ENCODE results near the gene SSBP4. TPM values are rescaled to one million over a fixed set of nuclear protein-coding genes. Genes with fewer than 3 reads are reported as not detected.
A peak's percentile ranks its signal among the peaks of the same experiment; 100 is the strongest.

SSBP4 gene
- total and polyA plus RNA-seq, 4 donors, result 31.7 to 95.3 (median 72.4) TPM

DNA sequence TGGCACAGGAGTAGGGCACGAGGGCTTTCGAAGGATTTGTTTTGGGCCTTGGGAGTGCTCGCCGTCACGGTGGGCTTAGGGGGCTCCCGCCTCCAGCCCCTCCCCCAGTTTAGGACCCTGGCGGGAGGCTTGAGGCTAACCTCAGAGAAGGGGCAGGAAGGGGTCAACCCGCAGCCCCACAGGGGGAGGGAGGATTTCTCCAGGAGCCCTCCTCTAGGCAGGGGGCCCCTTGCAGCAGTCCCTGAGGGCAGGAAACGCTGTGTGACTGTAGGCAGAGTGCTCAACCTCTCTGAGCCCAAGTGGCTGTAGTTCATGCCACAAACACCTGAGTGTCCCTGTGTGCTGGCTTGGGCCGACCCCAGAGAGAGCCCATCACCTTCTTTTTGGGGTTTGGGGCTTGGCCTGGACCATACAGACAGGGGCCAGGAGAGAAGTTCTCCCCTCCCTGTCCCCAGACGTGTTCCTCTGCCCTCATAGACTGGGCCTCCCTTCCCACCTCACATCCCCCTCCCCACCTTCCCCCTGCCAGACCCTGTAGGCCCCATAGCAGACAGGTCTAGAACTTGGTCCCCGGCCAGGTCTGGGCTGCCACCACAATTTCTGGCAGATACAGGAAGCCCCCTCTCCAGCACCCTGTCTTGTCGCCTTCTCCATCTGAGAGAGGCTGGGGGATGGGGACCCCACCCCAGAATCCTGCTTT is 10.7 kb downstream of the SSBP4 start:
- TF ChIP-seq, protein P1, sequence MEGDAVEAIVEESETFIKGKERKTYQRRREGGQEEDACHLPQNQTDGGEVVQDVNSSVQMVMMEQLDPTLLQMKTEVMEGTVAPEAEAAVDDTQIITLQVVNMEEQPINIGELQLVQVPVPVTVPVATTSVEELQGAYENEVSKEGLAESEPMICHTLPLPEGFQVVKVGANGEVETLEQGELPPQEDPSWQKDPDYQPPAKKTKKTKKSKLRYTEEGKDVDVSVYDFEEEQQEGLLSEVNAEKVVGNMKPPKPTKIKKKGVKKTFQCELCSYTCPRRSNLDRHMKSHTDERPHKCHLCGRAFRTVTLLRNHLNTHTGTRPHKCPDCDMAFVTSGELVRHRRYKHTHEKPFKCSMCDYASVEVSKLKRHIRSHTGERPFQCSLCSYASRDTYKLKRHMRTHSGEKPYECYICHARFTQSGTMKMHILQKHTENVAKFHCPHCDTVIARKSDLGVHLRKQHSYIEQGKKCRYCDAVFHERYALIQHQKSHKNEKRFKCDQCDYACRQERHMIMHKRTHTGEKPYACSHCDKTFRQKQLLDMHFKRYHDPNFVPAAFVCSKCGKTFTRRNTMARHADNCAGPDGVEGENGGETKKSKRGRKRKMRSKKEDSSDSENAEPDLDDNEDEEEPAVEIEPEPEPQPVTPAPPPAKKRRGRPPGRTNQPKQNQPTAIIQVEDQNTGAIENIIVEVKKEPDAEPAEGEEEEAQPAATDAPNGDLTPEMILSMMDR (IDR thresholded peaks at IDR 0.05; ENCODE audit: control extremely low read depth, extremely low read depth), result no peak
- H3K4me3 ChIP-seq, result no peak overlapping the region
- DNase-seq (peak in 1 of 3 donors; percentile 16), ATAC-seq (ENCODE audit: insufficient read depth, low FRiP score) (no peak)
- 27 to 47% methylated on average over 12 to 13 of the region's 13 CpGs for WGBS, 2 donors
- peaks cover 0 to 11% (median 0%) of the 10 kb centered on the region in 4 donors for H3K36me3 ChIP-seq (ENCODE audit: control insufficient read depth in 4 of 4, insufficient read depth in 4 of 4, low read length in 4 of 4)
- no peaks in the 10 kb centered on the region for H3K9me3 ChIP-seq (ENCODE audit: control insufficient read depth in 4 of 4, insufficient read depth in 3 of 4, low read length in 3 of 4)
- H3K27me3 ChIP-seq (ENCODE audit: control insufficient read depth in 3 of 3, insufficient read depth in 3 of 3, low read length in 2 of 3), result no peaks in the 10 kb centered on the region
- no peak overlapping the region for H3K9ac ChIP-seq (ENCODE audit: insufficient read depth in 1 of 2, low read length in 2 of 2)
- H3K4me1 ChIP-seq (ENCODE audit: control insufficient read depth in 5 of 5, insufficient read depth in 5 of 5, low read length in 5 of 5), result peaks cover 0 to 40% (median 20%) of the 10 kb centered on the region in 5 donors
- peak overlapping the region in 1 of 2 donors; percentile 20 for H3K27ac ChIP-seq (ENCODE audit: low read depth in 1 of 2, low read length in 1 of 2)

DNA sequence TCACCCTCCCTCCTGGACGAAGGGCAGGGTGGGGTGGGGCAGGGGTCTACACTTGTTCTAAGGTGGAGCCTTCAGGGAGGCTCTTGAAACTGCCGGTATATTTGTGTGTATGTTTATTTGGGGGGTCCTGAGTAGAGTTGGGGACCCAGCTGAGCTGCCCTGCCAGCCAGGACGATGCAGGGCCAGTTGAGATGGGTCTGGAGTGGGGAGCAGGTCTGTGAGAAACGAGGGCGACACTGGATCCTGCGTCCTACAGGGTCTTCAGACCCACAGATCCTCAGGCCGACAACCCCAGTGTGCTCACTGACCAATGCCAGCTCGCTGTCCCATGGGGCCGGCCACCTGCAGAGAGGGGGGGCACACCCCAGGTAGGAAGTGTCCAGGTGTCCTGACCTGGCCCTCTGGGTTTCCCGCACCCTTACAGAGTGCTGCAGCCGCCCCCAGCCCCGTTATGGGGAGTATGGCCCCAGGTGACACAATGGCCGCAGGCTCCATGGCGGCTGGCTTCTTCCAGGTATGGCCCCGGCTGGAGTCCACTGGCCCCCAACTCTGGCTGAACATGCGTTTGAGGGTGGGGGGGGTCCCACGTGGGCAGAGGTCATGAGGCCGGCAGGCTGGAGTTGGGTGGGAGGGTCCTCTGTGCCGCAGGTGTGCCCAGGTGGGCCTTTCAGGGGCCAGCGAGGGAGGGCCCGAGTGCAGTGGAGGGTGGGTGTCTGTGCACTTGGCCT is 11.4 kb downstream of the SSBP4 start:
- no peak for ATAC-seq (ENCODE audit: insufficient read depth, low FRiP score)
- DNase-seq, result no peak
- no peak overlapping the region for H3K9ac ChIP-seq (ENCODE audit: insufficient read depth in 1 of 2, low read length in 2 of 2)
- no peaks in the 10 kb centered on the region for H3K9me3 ChIP-seq (ENCODE audit: control insufficient read depth in 4 of 4, insufficient read depth in 3 of 4, low read length in 3 of 4)
- H3K27ac ChIP-seq (ENCODE audit: low read depth in 1 of 2, low read length in 1 of 2), result no peak overlapping the region
- TF ChIP-seq, protein P1 (IDR thresholded peaks at IDR 0.05; ENCODE audit: control extremely low read depth, extremely low read depth), result no peak
- H3K4me1 ChIP-seq (ENCODE audit: control insufficient read depth in 5 of 5, insufficient read depth in 5 of 5, low read length in 5 of 5), result peaks cover 0 to 37% (median 20%) of the 10 kb centered on the region in 5 donors
- H3K27me3 ChIP-seq (ENCODE audit: control insufficient read depth in 3 of 3, insufficient read depth in 3 of 3, low read length in 2 of 3), result no peaks in the 10 kb centered on the region
- H3K36me3 ChIP-seq (ENCODE audit: control insufficient read depth in 4 of 4, insufficient read depth in 4 of 4, low read length in 4 of 4), result peaks cover 0 to 12% (median 0%) of the 10 kb centered on the region in 4 donors
- 88 to 90% methylated on average over 20 to 21 of the region's 21 CpGs for WGBS, 2 donors
- no peak overlapping the region for H3K4me3 ChIP-seq

DNA sequence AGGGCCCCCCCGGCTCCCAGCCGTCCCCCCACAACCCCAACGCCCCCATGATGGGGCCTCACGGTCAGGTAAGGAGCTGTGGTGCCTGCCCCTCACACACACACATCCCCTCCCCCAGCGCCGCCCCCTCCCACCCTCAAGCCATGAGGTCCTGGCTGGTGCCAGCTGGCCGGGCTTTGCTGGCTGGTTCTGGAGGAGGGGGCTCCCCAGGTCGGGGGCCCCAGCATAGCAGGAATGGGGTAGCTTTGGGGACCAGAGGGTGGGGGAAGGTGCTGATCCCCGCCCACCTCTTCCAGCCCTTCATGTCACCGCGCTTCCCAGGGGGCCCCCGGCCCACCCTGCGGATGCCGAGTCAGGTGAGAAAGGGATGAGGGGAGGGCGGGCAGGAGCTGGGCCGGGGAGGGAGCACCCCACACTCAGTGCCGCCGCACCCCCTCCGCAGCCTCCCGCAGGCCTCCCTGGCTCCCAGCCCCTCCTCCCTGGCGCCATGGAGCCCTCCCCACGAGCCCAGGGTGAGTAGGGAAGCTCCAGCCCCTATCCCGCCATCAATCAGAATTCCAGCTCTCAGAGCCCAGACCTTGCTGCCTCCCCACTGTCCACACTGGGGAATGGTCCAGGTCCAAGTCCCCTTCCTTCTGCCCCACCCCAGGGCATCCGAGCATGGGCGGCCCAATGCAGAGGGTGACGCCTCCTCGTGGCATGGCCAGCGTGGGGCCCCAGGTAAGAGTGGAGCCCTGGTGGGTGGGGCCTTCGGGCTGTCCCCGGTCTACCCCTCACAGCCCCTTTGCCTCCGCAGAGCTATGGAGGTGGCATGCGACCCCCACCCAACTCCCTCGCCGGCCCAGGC is 12.4 kb downstream of the SSBP4 start:
- ATAC-seq (ENCODE audit: insufficient read depth, low FRiP score), result no peak
- no peak for DNase-seq
- no peak overlapping the region for H3K27ac ChIP-seq (ENCODE audit: low read depth in 1 of 2, low read length in 1 of 2)
- no peak overlapping the region for H3K4me3 ChIP-seq
- TF ChIP-seq, protein P1 (IDR thresholded peaks at IDR 0.05; ENCODE audit: control extremely low read depth, extremely low read depth), result no peak
- peaks cover 0 to 12% (median 0%) of the 10 kb centered on the region in 4 donors for H3K36me3 ChIP-seq (ENCODE audit: control insufficient read depth in 4 of 4, insufficient read depth in 4 of 4, low read length in 4 of 4)
- WGBS, 2 donors, result 85 to 89% methylated on average over 22 to 34 of the region's 34 CpGs
- H3K9me3 ChIP-seq (ENCODE audit: control insufficient read depth in 4 of 4, insufficient read depth in 3 of 4, low read length in 3 of 4), result no peaks in the 10 kb centered on the region
- H3K27me3 ChIP-seq (ENCODE audit: control insufficient read depth in 3 of 3, insufficient read depth in 3 of 3, low read length in 2 of 3), result no peaks in the 10 kb centered on the region
- no peak overlapping the region for H3K9ac ChIP-seq (ENCODE audit: insufficient read depth in 1 of 2, low read length in 2 of 2)
- peaks cover 0 to 39% (median 17%) of the 10 kb centered on the region in 5 donors for H3K4me1 ChIP-seq (ENCODE audit: control insufficient read depth in 5 of 5, insufficient read depth in 5 of 5, low read length in 5 of 5)
